Stimulated activated CD8-positive, alpha-beta memory T cell treated with anti-CD3 and anti-CD28 coated beads, Interleukin-4, amount 100 ng/mL, for 48 hours (primary cell): ENCODE measurements around the gene CENPB.
"Not testable (repeated sequence)": the region's sequence is repeated elsewhere in the genome, so short reads cannot be mapped to it uniquely, and the experiment has no call there.

Experiments
- DNase-seq: peaks from one replicate; pipeline ENCODE4 v3.0.0-alpha.2; 2020

The CENPB gene

DNA sequence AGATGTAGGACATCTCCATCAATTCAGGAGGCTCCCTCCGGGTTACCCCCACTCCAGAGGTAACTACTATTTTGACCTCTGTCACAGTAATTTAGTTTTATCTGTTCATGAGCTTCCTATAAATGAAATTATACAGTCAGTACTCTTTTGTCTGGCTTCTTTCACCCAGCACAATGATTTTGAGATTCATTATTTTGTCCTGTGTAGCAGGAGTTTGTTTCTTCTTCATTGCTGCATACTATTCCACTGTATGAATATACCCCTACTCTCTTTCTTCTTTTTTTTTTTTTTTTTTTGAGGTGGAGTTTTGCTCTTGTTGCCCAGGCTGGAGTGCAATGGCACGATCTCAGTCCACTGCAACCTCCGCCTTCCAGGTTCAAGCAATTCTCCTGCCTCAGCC, 22.0 kb upstream of the CENPB start:
- no peak for DNase-seq

DNA sequence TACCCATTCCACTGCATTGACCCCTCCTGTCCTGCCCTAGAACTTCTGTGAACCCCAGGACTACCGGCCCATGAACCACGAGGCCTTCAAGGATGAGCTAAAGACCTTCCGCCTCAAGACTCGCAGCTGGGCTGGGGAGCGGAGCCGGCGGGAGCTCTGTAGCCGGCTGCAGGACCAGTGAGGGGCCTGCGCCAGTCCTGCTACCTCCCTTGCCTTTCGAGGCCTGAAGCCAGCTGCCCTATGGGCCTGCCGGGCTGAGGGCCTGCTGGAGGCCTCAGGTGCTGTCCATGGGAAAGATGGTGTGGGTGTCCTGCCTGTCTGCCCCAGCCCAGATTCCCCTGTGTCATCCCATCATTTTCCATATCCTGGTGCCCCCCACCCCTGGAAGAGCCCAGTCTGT, 18.2 kb upstream of the CENPB start:
- no peak for DNase-seq

- no peak for DNase-seq
Observed at GRCh38 chr20:3804254-3804751, 17.8 kb upstream of the CENPB start.

- no peak for DNase-seq
Observed at GRCh38 chr20:3803854-3804253, 17.3 kb upstream of the CENPB start.

GRCh38 chr20:3803289-3803688, 16.7 kb upstream of the CENPB start:
- DNase-seq, result no peak

DNA sequence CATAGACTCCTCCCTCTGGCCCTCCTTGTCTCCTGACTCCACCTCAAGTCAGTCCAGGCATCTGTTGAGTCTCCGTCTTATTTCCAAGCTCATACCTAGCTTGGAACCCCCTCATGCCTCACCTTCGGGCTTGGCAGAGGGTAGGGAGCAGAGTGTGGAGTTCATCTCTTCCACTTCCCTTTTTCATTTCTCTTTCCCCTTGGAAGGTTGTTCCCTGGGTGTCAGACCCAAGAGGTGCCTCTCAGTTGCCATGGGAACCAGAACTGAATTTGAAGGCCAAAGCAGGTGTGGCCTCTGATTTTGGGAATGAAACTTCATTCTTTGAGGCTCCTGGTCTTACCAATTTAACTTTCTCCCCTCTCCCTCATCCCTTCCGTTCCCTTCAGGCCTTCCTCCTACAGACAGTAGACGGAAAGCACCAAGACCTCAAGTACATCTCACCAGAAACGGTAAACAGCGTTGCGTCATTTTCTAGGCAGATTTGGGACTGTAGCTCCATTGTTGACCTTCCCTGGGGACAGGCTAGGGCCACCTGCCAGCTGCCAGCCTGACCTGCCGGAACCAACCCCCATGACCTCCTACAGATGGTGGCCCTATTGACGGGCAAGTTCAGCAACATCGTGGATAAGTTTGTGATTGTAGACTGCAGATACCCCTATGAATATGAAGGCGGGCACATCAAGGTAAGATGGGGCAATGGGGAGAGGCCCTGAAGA, 16.1 kb upstream of the CENPB start:
- no peak for DNase-seq

DNA sequence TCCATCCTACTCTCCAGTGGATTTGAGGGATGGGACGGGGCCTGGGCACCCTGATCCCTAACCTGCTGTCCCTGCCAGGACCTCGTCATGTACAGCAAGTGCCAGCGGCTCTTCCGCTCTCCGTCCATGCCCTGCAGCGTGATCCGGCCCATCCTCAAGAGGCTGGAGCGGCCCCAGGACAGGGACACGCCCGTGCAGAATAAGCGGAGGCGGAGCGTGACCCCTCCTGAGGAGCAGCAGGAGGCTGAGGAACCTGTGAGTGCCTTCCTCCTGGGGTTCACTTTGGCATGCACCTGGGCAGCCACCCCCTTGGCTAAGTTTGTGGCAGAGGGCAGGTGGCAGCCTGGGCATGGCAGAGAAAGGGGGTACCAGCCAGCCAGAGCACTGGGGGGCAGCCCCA, 15.3 kb upstream of the CENPB start:
- DNase-seq, result no peak

DNA sequence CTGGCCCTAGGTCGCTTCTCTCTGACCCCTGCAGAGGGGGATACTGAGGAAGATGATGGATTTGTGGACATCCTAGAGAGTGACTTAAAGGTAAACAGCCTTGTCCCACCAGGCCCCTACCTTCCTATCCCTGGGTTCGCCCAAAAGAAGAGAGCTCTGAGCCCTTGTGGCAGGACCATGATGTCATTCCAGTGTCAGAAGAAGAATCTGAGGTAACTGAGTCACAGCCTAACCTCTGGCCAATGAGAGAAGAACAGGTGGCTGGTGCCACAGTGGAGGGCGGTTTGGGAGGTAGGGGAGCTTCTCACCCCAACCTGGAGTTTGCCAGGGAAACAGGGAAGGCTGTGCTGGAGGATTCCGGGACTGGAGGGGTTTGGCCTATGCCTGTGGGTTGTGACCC, 14.8 kb upstream of the CENPB start:
- DNase-seq, result no peak

- no peak for DNase-seq
Observed at GRCh38 chr20:3800878-3801260, 14.3 kb upstream of the CENPB start.

GRCh38 chr20:3800256-3800877, 13.8 kb upstream of the CENPB start:
- DNase-seq, result no peak

GRCh38 chr20:3798908-3799248, 12.3 kb upstream of the CENPB start:
- no peak for DNase-seq

GRCh38 chr20:3798373-3798768, 11.8 kb upstream of the CENPB start:
- no peak for DNase-seq

GRCh38 chr20:3797592-3798372, 11.2 kb upstream of the CENPB start:
- DNase-seq, result peak; percentile 70

DNA sequence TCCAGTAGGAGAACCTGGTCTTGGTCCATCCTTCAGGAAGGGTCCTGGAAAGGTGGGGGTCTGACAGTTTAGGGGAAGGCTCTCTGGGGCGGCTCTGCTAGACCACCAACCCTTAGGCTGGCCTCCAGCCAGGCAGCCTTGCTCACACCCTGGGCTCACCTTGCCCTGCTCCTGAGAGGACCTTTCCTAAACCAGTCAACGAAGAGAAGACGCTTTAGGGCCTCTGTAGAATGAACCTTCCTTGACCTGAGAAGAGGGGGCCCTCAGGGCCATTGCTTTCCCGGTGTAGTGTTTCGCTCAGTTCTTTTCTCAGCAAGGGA, 10.6 kb upstream of the CENPB start:
- DNase-seq, result no peak

GRCh38 chr20:3796477-3797225, 10.1 kb upstream of the CENPB start:
- no peak for DNase-seq

DNA sequence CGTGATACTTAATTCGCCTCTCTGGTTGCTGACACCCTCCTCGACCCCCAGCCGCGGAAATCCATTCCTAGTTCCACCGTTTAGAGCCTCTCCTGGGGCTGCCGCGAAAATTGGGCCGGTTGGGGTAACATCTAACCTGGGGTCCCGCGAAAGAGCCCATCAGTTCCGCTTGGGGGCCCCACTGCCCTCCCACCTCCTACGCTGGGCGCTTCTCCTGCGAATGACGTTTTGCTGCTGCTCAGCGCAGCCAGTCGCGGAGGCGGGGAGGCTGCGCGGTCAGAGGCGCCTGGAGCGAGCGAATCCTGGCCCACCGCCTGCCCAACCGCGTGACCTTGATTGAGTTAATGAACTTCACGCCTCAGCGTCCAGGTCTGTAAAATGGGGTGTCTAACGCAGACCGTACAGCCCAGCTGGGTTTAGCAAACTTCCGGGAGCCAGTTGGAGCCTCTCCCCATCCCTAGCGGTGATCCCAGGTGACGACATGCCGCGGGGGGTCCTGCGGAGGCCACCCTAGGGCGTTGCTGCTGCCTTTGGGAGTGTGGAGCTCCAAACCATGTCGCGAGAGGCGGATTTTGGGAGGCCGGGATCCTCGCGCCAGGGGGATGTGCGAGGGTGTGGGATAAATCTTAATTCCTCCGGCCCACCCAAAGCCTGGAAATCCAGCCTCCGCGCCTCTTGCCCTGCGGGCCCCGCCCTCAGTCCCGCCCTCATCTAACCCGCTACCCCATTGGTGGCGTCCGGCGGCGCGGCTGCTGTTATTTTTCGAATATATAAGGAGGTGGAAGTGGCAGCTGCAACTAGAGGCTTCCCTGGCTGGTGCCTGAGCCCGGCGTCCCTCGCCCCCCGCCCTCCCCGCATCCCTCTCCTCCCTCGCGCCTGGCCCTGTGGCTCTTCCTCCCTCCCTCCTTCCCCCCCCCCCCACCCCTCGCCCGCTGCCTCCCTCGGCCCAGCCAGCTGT, 9.2 kb upstream of the CENPB start, which contains the start of gene CDC25B:
Gene CDC25B, plus strand, starts transcription at position 800 of the 958 bp plus-strand sequence. CDS start 222 bp downstream, outside the sequence.
- DNase-seq, result peak; percentile 94

GRCh38 chr20:3794701-3795420, 8.3 kb upstream of the CENPB start:
- DNase-seq, result no peak

GRCh38 chr20:3794168-3794567, 7.6 kb upstream of the CENPB start:
- not testable (repeated sequence) for DNase-seq

GRCh38 chr20:3789201-3789600, 2.7 kb upstream of the CENPB start:
- not testable (repeated sequence) for DNase-seq

- no peak for DNase-seq
Observed at GRCh38 chr20:3788685-3789155, 2.2 kb upstream of the CENPB start.

DNA sequence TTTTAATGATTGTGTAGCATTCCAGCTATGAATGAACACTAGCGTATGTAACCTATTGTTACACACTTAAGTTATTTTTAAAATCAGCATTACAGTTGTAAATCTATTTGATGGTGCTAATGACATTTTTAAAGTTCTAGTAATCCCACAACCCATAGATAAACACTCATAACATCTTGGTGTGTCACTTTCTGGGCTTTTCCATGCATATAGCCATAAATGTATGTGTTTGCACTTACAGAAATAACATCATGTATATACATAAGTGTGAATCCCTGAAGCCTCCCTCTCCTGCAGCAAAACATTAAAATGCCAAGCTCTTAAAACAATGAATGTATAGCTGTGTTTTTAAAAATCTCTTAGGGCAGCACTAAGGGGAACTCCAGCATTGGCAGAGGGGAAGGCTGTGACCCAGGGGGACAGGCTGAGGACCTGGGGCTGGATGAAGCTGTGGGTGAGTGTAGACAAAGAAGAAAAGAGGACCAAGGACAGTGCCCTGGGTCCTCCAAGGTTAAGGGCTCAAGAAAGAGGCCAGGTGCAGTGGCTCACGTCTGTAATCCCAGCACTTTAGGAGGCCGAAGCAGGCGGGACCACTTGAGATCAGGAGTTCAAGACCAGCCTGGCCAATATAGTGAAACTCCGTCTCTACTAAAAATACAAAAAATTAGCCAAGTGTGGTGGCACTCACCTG, 929 bp upstream of the CENPB start:
- no peak for DNase-seq
